PFSK-1 (cell line): ENCODE measurements around the gene PMFBP1.

Experiments
- FOXP2 ChIP-seq: optimal IDR thresholded peaks from 2 replicates; pipeline ENCODE3; 2011; ENCODE audit warnings: borderline replicate concordance, control low read depth, inconsistent platforms; ENCODE audit not compliant: insufficient read depth; ENCODE audit errors: extremely low read length, extremely low read depth
- POLR2AphosphoS5 ChIP-seq: IDR thresholded peaks from 2 replicates; pipeline ENCODE4 v1.6.1; 2012; ENCODE audit warnings: low read depth, mild to moderate bottlenecking, control low read depth, low read length, moderate library complexity
- SIN3A ChIP-seq: IDR thresholded peaks from 2 replicates; pipeline ENCODE4 v1.6.1; 2012; ENCODE audit warnings: mild to moderate bottlenecking, low read length, moderate library complexity, borderline replicate concordance; ENCODE audit not compliant: insufficient read depth
- TAF1 ChIP-seq: IDR thresholded peaks from 2 replicates; pipeline ENCODE4 v1.6.1; 2012; ENCODE audit warnings: low read length, control low read depth, borderline replicate concordance; ENCODE audit not compliant: insufficient read depth
- TF ChIP-seq, protein P1 (sequence below), 2 experiments: IDR thresholded peaks; 2 replicates each; pipeline versions ENCODE4 v1.6.1 to v1.8.0; 2011 to 2012; ENCODE audit warnings: low read depth in 2 of 2, low read length in 2 of 2, control low read depth in 1 of 2, inconsistent platforms in 1 of 2, mild to moderate bottlenecking in 1 of 2, moderate library complexity in 1 of 2; ENCODE audit not compliant: insufficient read depth in 1 of 2

Gene PMFBP1

DNA sequence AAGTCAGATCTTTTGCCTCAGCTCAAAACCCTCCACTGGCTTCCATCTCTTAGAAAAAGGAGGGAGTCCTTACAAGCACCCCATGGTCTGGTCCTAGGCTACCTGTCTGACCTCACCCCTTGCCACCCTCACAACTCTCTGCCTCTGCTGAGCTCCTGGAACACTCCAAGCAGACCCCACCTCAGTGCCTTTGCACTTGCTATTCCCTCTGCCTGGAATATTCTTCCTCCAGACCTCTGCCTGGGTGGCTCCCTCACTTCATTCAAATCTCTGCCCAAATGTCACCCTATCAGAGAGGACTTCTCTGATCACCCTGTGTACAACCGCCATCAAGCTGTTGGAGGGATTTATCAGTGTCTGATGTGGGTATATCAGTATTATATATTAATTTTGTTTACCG is 37.4 kb downstream of the PMFBP1 start:
- no peak for TF ChIP-seq TAF1
- TF ChIP-seq POLR2AphosphoS5 = no peak

DNA sequence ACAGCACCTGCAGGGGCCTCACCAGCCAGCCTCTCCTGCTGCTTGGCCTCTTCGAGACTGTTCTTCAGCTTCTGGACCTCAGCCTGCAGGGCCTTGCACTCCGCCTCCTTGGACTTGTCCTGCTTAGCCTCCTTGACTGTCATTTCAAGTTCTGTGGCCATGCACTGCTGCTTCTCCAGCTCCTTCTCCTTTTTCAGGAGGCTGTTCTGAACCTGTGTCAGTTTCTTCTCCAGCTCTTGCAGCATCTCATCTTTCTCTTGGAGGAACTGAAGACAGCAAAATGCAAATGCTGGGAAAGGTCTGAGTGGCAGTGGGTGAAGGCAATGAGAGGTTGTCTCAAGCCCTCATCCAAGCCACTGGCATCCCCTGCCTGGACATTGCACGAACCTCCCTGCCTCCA is 39.2 kb downstream of the PMFBP1 start:
- no peak for TF ChIP-seq TAF1
- no peak for TF ChIP-seq FOXP2
- no peak for TF ChIP-seq POLR2AphosphoS5
- TF ChIP-seq SIN3A = no peak
- TF ChIP-seq, protein P1, sequence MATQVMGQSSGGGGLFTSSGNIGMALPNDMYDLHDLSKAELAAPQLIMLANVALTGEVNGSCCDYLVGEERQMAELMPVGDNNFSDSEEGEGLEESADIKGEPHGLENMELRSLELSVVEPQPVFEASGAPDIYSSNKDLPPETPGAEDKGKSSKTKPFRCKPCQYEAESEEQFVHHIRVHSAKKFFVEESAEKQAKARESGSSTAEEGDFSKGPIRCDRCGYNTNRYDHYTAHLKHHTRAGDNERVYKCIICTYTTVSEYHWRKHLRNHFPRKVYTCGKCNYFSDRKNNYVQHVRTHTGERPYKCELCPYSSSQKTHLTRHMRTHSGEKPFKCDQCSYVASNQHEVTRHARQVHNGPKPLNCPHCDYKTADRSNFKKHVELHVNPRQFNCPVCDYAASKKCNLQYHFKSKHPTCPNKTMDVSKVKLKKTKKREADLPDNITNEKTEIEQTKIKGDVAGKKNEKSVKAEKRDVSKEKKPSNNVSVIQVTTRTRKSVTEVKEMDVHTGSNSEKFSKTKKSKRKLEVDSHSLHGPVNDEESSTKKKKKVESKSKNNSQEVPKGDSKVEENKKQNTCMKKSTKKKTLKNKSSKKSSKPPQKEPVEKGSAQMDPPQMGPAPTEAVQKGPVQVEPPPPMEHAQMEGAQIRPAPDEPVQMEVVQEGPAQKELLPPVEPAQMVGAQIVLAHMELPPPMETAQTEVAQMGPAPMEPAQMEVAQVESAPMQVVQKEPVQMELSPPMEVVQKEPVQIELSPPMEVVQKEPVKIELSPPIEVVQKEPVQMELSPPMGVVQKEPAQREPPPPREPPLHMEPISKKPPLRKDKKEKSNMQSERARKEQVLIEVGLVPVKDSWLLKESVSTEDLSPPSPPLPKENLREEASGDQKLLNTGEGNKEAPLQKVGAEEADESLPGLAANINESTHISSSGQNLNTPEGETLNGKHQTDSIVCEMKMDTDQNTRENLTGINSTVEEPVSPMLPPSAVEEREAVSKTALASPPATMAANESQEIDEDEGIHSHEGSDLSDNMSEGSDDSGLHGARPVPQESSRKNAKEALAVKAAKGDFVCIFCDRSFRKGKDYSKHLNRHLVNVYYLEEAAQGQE (IDR thresholded peaks at IDR 0.05; ENCODE audit: insufficient read depth in 1 of 2, low read depth in 2 of 2, low read length in 2 of 2) = no peak

DNA sequence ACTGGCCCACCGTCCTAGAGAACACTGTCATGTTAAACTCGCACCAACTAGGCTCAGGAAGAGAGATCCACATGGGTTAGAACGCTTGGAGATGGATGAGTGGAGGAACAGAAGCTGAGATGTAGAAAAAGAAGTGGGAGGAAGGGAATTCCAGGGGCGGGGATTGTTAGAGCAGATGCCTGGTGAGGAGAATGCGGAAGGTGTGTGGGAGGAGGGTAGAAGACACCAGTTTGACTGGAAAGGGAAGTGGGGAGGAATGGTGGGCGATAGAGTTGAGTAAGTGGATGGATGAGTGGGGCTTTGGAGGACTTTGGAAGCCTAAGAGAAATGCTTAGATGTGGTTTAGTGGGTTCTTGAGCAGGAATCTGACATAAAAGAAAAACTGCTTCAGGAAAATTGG is 40.9 kb downstream of the PMFBP1 start:
- no peak for TF ChIP-seq SIN3A
- TF ChIP-seq, protein P1 (IDR thresholded peaks at IDR 0.05; ENCODE audit: insufficient read depth in 1 of 2, low read depth in 2 of 2, low read length in 2 of 2) = no peak
- TF ChIP-seq TAF1 = no peak
- no peak for TF ChIP-seq POLR2AphosphoS5
- TF ChIP-seq FOXP2 = no peak

DNA sequence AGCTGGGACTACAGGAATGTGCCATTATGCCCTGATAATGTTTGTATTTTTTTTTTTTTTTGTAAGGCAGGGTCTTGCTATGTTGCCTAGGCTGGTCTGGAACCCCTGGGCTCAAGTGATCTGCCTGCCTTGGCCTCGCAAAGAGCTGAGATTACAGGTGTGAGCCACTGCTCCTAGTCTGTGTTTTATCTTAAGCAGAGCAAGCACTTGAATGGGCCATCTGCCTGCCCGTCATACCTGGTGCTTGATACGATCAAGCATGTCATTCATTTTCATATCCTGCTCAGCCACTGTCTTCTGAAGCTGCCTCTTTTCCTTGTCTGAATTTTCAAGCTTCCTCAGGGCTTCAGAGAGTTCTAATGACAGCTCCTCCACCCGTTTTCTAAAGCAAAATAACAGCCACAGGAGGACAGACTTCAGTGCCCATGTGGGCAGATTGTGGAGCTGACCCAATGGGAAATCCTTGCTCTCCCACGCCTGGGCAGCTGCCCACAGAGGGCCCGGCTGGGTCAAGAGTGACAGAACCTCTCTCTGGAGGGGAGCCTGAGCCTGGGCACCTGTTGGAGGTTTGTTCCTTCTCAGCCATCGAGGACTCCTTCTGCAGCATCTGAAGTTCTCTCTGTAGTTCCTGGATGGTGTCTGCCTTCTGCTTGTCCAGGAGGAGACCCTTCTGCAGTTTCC is 41.8 kb downstream of the PMFBP1 start:
- TF ChIP-seq TAF1 (no peak), FOXP2 (no peak), SIN3A (no peak), POLR2AphosphoS5 (no peak)
- TF ChIP-seq, protein P1 (IDR thresholded peaks at IDR 0.05; ENCODE audit: insufficient read depth in 1 of 2, low read depth in 2 of 2, low read length in 2 of 2) = no peak

DNA sequence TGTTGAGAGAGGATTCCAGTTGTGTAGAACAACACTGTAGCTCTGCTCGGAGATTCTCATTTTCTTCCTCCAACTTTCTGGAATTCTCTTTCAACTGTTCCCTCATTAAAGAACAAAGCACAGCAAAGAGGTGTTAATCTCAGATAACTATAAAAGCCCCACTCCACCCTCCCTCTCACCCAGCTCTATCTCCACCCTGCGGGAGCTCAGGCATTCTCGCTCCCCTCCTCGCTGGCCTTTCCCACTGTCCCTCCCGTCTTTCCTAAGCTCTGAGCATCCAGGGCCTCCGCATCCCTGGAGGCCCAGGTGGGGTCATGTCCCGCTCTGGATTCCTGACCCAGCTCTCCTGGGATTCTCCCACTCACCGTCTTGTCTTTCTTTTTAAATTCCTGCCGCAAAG is 43.3 kb downstream of the PMFBP1 start:
- no peak for TF ChIP-seq POLR2AphosphoS5
- TF ChIP-seq, protein P1 (IDR thresholded peaks at IDR 0.05; ENCODE audit: insufficient read depth in 1 of 2, low read depth in 2 of 2, low read length in 2 of 2) = no peak
- no peak for TF ChIP-seq FOXP2
- no peak for TF ChIP-seq TAF1
- no peak for TF ChIP-seq SIN3A
